HG03280 (cell line): ENCODE measurements around the gene SEC31B.

Experiments used
- ATAC-seq: cut with Tn5 transposase; IDR thresholded peaks from one replicate; pipeline ENCODE4 v1.9.1; 2021; ENCODE audit warnings: mild to moderate bottlenecking, moderate library complexity; ENCODE audit not compliant: unreplicated experiment

The SEC31B gene

DNA sequence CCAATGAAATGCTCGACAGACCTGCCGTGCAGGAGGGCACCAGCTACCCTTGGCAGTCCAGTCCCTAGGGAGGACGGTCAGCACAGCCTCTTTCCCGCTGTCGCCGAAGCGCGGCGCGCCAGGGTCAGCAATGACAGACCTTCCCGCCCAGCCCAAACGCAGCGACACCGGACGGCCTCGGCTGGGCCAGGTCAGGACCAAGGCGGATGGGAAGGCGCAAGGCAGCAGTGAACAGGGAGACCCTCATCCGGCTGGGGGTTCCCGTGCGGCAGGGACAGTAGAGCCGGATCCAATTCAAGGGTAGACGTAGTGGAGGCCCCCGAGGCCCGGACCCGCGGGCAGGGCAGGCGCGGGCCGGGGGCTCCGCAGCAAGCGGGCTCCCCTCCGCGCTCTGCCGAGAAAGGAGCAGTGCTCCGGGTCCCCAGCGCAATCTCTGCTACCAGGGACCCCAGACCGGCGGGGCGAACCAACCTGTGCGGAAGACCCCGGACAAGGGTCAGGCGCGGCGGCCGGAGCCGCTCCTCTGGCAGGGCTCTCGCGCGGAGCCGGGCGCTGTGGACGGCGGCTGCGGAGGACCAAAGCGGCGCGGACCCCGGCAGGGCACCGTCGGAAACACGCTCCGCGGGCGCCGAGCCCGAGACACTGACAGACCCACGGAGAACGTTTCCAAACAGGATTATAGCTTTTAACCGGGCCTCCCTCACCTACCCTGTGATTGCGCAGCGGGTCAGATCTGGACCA is at the start of gene SEC31B:
Gene SEC31B, minus strand, starts transcription at position 551 of the 741 bp plus-strand sequence. CDS start 2,909 bp downstream, outside the sequence.
- ATAC-seq: no peak

- no peak for ATAC-seq
Observed at GRCh38 chr10:100568912-100569311, 49.3 kb upstream of the SEC31B start.

- ATAC-seq: no peak
Observed at GRCh38 chr10:100567826-100568225, 48.2 kb upstream of the SEC31B start.

GRCh38 chr10:100567249-100567648 is 47.6 kb upstream of the SEC31B start:
- ATAC-seq: no peak

- ATAC-seq: no peak
Observed at GRCh38 chr10:100566561-100566960, 46.9 kb upstream of the SEC31B start.

DNA sequence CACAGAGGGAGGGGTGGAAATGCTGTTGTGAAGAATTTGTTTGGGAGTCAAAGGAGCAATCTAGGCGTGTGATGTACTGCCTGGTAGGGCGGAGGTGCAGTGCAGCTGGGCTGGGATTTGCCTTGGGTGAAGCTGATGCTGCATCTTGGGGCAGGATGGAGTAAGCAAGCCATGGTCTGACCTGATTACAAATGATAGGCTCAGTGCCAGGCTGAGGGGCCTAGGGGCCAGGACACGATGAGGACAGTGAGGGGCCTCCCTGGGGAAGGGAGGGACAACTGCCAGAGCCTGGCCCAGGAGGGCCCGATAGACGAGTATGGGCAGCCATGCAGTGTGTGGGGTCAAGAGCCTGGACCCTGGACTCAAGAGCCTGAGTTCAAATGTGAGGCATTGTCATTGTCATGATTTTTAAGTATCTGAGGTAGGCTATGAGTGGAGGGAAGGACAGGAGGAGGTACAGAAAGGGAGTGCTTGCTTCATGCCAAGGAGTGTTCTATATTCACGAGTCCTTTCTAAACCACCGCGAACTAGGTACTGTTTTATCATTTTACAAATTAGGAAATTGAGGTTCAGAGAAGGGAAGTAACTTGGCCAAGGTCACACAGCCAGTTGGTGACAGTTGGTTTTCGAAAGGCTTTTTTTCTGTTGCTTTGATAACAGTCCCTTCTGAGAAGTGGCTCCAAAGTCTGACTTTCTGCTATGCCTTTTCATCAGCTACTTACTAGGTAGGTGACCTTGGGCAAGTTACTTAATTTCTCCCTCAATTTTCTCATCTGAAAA is 45.7 kb upstream of the SEC31B start:
- no peak for ATAC-seq

- ATAC-seq: peak; percentile 87
Observed at GRCh38 chr10:100562008-100562672, 42.5 kb upstream of the SEC31B start.

DNA sequence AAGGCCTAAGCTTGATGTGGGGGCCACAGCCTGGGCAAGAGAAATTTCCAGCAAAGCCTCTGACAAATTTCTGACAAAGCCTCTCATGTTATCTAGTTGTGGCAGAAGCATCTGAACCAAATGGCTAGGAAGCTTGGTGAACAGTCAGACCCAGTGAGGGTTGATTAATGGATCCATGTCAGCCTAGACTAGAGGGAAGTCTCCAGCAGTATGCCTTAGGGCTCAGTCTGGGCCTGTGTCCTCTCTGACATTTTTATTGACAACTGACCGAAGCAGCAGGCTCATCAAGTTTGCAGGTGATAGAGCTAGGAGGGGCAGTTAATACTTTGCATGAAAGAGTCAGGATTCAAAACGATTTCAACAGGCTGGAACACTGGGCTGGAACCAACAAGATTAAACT is 41.3 kb upstream of the SEC31B start:
- ATAC-seq: no peak

DNA sequence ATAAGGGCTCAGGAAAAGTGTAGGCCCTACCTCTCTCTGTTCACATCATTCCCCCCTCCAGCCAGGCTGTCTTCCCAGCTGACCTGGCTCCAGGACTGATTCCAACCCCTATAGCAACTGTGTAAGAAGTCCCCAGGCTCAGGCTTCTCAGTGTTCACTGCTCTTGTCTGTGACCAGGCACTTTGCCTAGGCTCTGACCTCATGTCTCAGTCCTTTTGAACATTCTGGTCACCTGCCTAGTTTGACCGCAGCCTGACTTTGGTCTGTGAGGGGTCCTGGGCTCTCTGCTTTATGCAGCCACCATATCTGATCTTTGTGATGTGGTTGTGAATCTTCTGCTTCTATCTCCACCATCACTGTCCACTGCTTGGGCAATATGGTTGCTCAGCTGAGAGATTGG is 40.6 kb upstream of the SEC31B start:
- ATAC-seq: no peak

DNA sequence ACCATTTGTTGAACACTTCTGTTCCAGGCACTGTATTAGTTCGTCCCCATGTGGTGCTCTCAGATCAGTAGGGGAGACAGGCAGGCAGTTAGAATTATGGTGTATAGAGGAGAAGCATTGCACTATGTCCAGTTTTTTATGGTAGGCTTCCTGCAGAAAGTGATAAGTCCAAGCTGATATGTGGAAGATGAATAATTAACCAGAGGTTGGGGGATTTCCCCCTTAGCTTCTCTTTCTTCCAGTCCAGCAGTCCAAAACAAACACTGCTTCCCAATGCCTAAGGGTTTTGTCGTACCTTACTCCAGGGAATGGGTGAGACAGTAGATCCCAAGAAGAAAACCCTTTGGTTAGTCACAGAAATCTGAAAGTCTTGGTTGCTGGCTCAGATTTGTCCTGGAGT is 35.2 kb upstream of the SEC31B start:
- ATAC-seq: no peak

DNA sequence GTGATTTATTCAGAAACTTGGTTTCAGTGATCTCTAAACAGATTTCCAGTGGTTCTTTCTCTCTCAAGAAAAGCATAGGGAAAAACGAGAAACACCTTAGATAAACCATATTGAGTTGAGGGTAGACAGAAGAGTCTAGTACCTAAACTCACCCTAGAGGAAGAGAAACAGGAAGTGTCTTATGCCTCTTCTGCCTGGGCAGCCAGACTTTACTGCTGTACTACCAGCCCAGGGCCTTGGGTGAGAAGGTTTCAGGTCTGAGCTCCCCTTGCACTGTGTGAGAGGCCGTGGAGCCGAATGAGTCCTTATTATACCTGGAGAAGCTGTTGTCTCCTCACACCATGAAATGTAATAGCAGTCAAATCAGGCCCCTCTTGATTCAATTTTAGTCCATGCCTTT is 34.3 kb upstream of the SEC31B start:
- ATAC-seq: no peak

GRCh38 chr10:100551738-100552137 is 32.1 kb upstream of the SEC31B start:
- ATAC-seq: no peak

DNA sequence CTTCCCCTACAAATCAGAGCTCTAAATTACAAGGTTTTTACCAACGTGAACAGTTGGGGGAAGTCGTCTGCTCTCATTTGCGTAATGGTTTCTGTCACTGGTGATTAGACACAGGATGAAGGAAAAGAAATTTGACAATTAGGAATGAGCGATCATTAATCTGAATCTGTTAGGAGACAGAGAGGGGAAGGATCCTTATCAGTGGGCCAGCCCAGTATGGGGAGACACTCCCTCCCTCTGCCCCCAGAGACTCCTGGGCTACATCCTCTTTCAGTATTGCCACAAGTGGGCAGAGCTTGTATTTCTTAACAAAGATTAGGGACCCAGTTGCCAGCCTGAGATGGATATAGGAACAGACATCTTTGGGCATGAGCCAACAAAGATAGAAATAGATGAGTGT is 31.5 kb upstream of the SEC31B start:
- no peak for ATAC-seq

GRCh38 chr10:100544950-100545349 is 25.3 kb upstream of the SEC31B start:
- ATAC-seq: no peak

GRCh38 chr10:100537475-100537874 is 17.8 kb upstream of the SEC31B start:
- ATAC-seq: no peak

DNA sequence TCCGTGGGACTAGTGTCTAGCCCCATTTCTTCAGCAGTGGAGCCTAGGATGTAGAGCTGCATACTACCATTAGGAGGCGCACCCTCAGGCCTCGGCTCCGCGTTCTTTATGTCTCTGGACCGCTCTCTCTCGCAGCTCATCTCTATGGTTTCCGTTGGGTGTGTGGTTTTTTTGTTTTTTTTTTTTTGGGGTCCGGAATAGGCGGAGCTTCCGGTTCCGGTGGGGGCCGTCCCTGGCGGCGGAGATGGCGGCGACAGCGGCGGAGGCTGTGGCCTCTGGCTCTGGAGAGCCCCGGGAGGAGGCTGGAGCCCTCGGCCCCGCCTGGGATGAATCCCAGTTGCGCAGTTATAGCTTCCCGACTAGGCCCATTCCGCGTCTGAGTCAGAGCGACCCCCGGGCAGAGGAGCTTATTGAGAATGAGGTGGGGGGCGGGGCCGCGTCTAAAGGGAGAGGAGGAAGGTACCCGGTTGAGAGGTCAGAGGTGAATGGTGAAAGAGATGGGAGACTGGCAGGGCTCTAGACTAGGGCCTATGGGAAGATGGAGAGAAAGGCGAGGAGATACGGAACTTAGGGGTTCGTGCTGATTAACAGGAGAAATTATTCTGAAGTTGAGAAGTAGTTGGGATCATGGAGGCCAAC is 16.2 kb upstream of the SEC31B start, which contains the start of gene HIF1AN:
Gene HIF1AN, plus strand, starts transcription at position 229 of the 639 bp plus-strand sequence. Its CDS starts 16 bp downstream, at position 245.
- ATAC-seq: peak; percentile 98

DNA sequence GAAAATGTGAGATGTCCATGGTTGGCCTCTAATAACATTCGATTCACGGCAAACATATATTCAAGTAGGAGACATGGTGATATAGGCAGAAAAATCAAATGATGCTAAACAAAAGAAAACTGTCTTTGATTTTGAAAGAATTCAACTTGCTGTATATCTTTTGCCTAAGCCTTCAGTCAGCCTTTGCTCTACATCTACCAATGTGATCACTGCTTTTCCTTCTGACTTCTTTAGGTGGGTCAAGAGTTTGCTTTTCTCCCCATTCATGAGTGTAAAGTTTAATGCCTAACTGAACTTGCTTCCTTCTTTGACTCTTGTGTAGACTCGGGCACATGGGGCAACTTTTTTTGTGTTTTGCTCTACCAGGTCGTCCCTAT is 15.7 kb upstream of the SEC31B start:
- ATAC-seq: peak; percentile 8

DNA sequence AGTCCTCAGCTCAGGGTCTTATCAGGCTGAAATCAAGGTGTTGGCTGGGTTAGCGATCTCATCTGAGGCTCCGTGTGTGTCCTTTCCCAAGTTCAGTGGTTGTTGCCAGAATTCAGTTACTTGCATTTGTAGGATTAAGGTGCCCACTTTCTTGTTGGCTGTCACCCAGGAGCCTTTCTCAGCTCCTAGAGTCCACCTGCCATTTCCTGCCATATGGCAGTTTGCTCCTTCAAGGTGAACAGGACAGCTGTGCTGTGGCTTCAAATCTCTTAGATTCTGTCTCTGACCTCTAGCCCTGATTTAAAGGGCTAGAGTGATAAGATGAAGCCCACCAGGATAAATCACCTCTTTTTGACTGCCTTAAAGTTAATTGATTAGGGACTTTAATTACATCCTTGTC is 15.1 kb upstream of the SEC31B start:
- ATAC-seq: no peak

GRCh38 chr10:100531761-100532160 is 12.1 kb upstream of the SEC31B start:
- ATAC-seq: no peak

DNA sequence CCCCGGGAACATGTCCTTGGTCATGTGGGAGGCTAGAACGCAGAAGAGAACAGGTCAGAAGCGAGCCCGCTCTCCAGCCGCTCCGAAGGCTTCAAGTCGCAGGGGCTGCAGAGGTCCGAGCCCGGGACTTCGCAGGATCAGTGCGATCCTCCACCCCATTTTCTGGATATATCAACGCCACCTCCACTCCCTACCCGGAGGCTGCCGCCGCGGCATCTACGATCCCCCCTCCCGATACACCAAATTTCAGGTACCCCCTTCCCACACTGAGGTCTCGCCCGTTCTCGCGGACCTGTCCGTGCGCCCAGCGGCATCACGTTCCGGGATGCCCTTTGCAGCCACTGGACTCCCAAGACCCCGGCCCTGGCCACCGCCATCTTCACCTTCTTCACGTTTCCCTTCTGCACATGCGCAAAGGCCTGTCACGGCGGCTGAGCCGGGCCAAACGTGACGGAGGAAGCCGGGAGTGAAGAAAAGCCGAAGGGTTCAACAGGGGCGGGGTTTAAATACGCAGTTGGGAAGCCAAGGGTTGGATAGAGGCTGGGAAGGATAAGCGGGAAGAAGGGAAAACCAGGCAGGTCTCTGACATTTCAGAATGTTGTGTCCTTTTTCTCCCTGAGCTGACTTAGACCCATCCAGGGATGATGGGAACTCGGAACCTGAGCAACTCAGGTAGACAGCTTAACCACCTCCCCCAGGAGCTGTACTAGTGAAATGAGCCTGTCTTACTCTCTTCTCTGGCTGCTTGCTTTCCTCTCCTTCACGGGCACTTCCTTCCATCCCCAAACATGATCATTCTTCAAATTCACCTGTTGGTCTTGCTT is 10.0 kb upstream of the SEC31B start, which contains the start of gene NDUFB8:
Gene NDUFB8, minus strand, starts transcription at position 397 of the 824 bp plus-strand sequence. Its CDS starts 20 bp downstream, at position 377.
- ATAC-seq: peak; percentile 73
